Dendritic cell treated with granulocyte-macrophage colony-stimulating factor and Interleukin-4, amounts not matched to agents 40 ng/mL and 50 ng/mL, for 4 days (primary cell): ENCODE data around the gene FARP1.

ENCODE experiments used
- H3K27ac Mint-ChIP-seq: one replicate; pipeline ENCODE4 v1.8.0; 2022; ENCODE audit warnings: mild to moderate bottlenecking, mixed read lengths
- H3K27me3 Mint-ChIP-seq: one replicate; pipeline ENCODE4 v1.8.0; 2022; ENCODE audit warnings: mild to moderate bottlenecking, mixed read lengths
- H3K36me3 Mint-ChIP-seq: one replicate; pipeline ENCODE4 v1.8.0; 2022; ENCODE audit warnings: low read depth, mixed read lengths
- H3K4me1 Mint-ChIP-seq: one replicate; pipeline ENCODE4 v1.8.0; 2022; ENCODE audit warnings: low read depth, mixed read lengths
- H3K4me3 Mint-ChIP-seq: one replicate; pipeline ENCODE4 v1.8.0; 2022; ENCODE audit warnings: mild to moderate bottlenecking, moderate library complexity, mixed read lengths
- H3K9me3 Mint-ChIP-seq: one replicate; pipeline ENCODE4 v1.8.0; 2022; ENCODE audit warnings: mixed read lengths
- intact Hi-C: fragments of 100-400 bp; cut with micrococcal nuclease; formaldehyde crosslinking; loops from one replicate; pipeline ENCODE4 v1.15.0; 2022

FARP1 gene

DNA sequence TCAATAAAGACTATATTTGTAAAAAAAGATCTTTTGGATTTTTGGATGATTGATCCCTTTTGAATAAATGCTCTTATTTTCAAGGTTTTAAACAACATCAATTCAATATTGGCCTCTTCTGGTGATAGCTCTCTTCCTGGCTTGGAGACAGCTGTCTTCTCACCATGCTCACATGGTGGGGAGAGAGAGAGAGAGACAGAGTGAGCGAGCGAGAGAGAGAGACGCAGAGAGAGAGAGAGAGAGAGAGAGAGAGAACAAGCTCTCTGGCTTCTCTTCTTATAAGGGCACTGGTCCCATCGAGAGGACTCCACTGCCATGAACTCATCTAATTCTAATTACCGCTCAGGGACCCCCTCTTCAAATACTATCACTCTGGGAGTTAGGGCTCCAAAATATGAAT lies 32.1 kb upstream of the FARP1 start:
- intact Hi-C loops = no loop called here
- Mint-ChIP-seq H3K27ac (no peak overlapping the region), H3K9me3 (no peaks in the 10 kb centered on the region), H3K4me1 (no peaks in the 10 kb centered on the region), H3K36me3 (no peaks in the 10 kb centered on the region), H3K4me3 (no peak overlapping the region), H3K27me3 (no peaks in the 10 kb centered on the region)

DNA sequence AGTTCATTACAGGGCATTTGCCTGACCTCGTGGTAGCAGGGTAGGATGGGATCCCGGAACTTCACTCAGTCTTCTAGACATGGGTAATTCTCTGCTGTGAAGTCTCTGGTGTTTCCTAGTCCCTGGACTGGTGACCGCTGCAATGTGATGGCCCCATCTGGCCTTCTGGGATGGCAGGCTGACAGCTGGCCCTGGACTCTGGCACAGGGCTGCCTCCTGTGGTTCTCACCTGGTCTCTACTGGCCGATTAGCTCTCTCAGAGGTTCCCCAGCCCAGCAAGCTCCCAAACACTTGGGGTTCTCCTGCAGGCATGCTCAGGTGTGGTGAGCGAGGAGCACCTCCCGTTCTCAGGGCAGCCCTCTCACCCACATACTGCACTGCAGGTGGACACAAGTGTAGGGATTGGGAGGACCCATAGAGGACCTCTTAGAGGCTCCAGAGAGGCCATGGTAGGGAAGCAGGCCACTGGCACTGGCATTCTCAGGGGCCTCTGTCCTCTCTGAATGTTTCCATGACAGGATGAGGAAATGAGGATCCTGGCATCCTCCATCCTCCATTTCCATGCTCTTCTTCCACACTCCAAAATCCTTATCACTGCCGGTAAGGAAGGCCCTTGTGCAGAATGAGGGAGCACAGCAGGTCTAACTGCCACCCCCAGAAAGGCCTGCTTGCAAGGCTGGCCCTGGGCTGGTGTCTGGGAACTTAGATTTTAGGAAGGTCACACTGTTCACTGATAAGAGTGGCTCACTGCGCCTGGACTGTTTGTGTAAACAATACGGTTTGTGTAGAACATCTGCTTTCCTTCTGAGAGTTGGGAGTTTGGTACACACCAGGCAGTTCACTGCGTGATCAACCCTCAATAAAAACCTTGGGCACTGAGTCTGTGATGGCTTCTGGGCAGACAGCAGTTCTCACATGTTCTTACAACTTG lies 31.5 kb upstream of the FARP1 start:
- H3K4me1 Mint-ChIP-seq = no peaks in the 10 kb centered on the region
- no peaks in the 10 kb centered on the region for H3K27me3 Mint-ChIP-seq
- no peak overlapping the region for H3K4me3 Mint-ChIP-seq
- intact Hi-C loops = no loop called here
- no peaks in the 10 kb centered on the region for H3K9me3 Mint-ChIP-seq
- no peak overlapping the region for H3K27ac Mint-ChIP-seq
- H3K36me3 Mint-ChIP-seq = no peaks in the 10 kb centered on the region

GRCh38 chr13:98112456-98112855 lies 30.4 kb upstream of the FARP1 start:
- intact Hi-C loops = no loop called here
- no peak overlapping the region for H3K27ac Mint-ChIP-seq
- no peaks in the 10 kb centered on the region for H3K27me3 Mint-ChIP-seq
- no peaks in the 10 kb centered on the region for H3K36me3 Mint-ChIP-seq
- no peaks in the 10 kb centered on the region for H3K9me3 Mint-ChIP-seq
- H3K4me1 Mint-ChIP-seq = no peaks in the 10 kb centered on the region
- no peak overlapping the region for H3K4me3 Mint-ChIP-seq

- no peak overlapping the region for H3K4me3 Mint-ChIP-seq
- no peaks in the 10 kb centered on the region for H3K4me1 Mint-ChIP-seq
- H3K9me3 Mint-ChIP-seq = peaks cover 12% of the 10 kb centered on the region
- H3K27me3 Mint-ChIP-seq = no peaks in the 10 kb centered on the region
- no peak overlapping the region for H3K27ac Mint-ChIP-seq
- H3K36me3 Mint-ChIP-seq = no peaks in the 10 kb centered on the region
- intact Hi-C loops = no loop called here
These were observed 24.0 kb upstream of the FARP1 start for GRCh38 chr13:98118865-98119264.

DNA sequence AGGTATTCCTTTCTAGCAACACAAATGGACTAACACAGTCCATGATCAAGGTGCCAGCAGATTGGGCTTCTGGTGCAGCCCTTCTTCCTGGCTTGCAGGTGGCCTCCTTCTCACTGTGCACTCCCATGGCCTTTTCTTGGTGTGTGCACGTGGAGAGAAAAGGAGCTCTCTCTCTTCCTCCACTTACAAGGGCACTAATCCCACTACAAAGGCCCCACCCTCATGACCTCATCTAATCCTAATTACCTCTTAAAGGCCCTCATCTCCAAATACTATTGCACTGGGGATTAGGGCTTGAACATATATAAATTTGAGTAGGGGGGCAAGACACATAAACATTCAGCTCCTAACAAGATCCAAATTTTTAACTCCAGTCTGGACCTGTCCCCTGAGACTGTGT lies 19.7 kb upstream of the FARP1 start:
- H3K4me3 Mint-ChIP-seq = no peak overlapping the region
- H3K9me3 Mint-ChIP-seq = peaks cover 24% of the 10 kb centered on the region
- no peaks in the 10 kb centered on the region for H3K4me1 Mint-ChIP-seq
- no peaks in the 10 kb centered on the region for H3K27me3 Mint-ChIP-seq
- intact Hi-C loops = no loop called here
- H3K36me3 Mint-ChIP-seq = no peaks in the 10 kb centered on the region
- H3K27ac Mint-ChIP-seq = no peak overlapping the region

GRCh38 chr13:98129059-98129746 lies 13.7 kb upstream of the FARP1 start:
- H3K4me3 Mint-ChIP-seq = no peak overlapping the region
- no peaks in the 10 kb centered on the region for H3K36me3 Mint-ChIP-seq
- intact Hi-C loops = no loop called here
- no peak overlapping the region for H3K27ac Mint-ChIP-seq
- H3K9me3 Mint-ChIP-seq = peaks cover 16% of the 10 kb centered on the region
- H3K4me1 Mint-ChIP-seq = no peaks in the 10 kb centered on the region
- H3K27me3 Mint-ChIP-seq = peaks cover 3% of the 10 kb centered on the region

DNA sequence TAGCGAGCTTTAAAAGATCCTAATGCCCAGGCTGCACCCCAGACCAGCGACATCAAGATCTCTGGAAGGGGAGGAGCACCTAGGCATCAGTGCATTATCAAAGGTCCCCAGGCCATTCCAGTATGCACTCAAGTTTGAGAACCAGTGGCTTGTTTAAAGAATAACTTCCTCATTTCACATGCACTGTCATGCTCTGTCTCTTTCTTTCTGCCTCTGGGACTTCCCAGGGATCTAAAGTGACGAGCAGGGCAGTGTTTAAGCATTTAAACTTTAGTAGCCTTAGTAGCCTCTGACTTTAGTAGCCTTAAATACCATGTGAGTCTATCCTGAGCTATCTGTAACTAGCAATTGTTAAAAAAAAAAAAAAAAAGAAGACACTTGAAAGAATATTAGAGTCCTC lies 8.9 kb upstream of the FARP1 start:
- H3K4me1 Mint-ChIP-seq = no peaks in the 10 kb centered on the region
- intact Hi-C loops = no loop called here
- H3K9me3 Mint-ChIP-seq = peaks cover under 1% of the 10 kb centered on the region
- H3K4me3 Mint-ChIP-seq = no peak overlapping the region
- H3K27me3 Mint-ChIP-seq = peaks cover 18% of the 10 kb centered on the region
- no peaks in the 10 kb centered on the region for H3K36me3 Mint-ChIP-seq
- H3K27ac Mint-ChIP-seq = no peak overlapping the region

- no peaks in the 10 kb centered on the region for H3K4me1 Mint-ChIP-seq
- H3K27me3 Mint-ChIP-seq = peaks cover 21% of the 10 kb centered on the region
- intact Hi-C loops = no loop called here
- H3K9me3 Mint-ChIP-seq = no peaks in the 10 kb centered on the region
- no peak overlapping the region for H3K4me3 Mint-ChIP-seq
- H3K36me3 Mint-ChIP-seq = no peaks in the 10 kb centered on the region
- H3K27ac Mint-ChIP-seq = no peak overlapping the region
These were observed 8.0 kb upstream of the FARP1 start for GRCh38 chr13:98134901-98135300.

DNA sequence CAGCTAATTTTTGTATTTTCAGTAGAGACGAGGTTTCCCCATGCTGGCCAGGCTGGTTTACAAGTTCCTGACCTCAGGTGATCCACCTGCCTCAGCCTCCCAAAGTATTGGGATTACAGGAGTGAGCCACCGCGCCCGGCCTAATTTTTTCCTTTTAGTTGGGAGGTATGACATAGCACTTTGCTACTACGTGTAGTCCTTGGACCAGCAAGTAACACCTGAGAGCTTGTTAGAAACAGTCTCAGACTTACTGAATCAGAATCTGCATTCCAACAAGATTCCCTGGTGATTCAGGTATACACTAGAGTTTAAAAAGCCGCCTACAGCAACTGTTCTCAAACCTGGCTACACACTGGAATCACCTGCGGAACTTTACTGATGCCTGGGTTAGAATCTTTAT lies 1.8 kb upstream of the FARP1 start:
- Mint-ChIP-seq H3K4me1 (peaks cover 11% of the 10 kb centered on the region), H3K4me3 (no peak overlapping the region), H3K9me3 (no peaks in the 10 kb centered on the region), H3K27me3 (peaks cover 67% of the 10 kb centered on the region), H3K36me3 (no peaks in the 10 kb centered on the region), H3K27ac (no peak overlapping the region)
- intact Hi-C loops = no loop called here

- Mint-ChIP-seq H3K4me3 (peak overlapping the region; percentile 70), H3K36me3 (no peaks in the 10 kb centered on the region), H3K27ac (no peak overlapping the region), H3K27me3 (peaks cover 69% of the 10 kb centered on the region), H3K9me3 (no peaks in the 10 kb centered on the region), H3K4me1 (peaks cover 11% of the 10 kb centered on the region)
- intact Hi-C loops = no loop called here
These were observed 1.1 kb upstream of the FARP1 start for GRCh38 chr13:98141509-98142379.

GRCh38 chr13:98143157-98143553 lies 261 bp downstream of the FARP1 start:
- Mint-ChIP-seq H3K4me3 (no peak overlapping the region), H3K9me3 (no peaks in the 10 kb centered on the region), H3K27me3 (peaks cover 74% of the 10 kb centered on the region), H3K4me1 (peaks cover 11% of the 10 kb centered on the region), H3K36me3 (no peaks in the 10 kb centered on the region), H3K27ac (no peak overlapping the region)
- intact Hi-C loops = no loop called here

DNA sequence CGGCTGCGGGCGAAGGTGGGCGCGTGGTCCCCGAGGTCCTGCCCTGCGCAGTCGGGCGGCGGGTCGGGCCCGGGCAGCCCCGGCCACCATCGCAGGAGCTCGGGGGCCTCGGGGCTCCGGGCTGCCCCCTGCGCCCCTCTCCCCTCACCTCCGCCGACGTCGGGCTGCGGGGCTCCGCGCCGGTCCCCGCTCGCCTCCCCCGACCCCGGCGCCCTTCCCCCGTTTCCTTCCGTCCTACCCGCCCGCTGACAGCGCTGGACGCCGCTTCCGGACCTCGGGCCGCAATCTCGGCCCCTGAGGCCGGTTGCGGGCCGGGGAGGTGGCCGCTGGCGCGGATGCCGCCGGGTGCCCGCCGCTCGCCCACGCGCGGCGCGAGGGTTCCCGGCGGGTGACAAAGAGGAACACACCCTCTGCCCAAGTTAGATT lies 720 bp downstream of the FARP1 start:
- peak overlapping the region; percentile 62 for H3K4me3 Mint-ChIP-seq
- H3K9me3 Mint-ChIP-seq = no peaks in the 10 kb centered on the region
- intact Hi-C loops = no loop called here
- peaks cover 11% of the 10 kb centered on the region for H3K4me1 Mint-ChIP-seq
- no peaks in the 10 kb centered on the region for H3K36me3 Mint-ChIP-seq
- H3K27me3 Mint-ChIP-seq = peaks cover 74% of the 10 kb centered on the region
- no peak overlapping the region for H3K27ac Mint-ChIP-seq

DNA sequence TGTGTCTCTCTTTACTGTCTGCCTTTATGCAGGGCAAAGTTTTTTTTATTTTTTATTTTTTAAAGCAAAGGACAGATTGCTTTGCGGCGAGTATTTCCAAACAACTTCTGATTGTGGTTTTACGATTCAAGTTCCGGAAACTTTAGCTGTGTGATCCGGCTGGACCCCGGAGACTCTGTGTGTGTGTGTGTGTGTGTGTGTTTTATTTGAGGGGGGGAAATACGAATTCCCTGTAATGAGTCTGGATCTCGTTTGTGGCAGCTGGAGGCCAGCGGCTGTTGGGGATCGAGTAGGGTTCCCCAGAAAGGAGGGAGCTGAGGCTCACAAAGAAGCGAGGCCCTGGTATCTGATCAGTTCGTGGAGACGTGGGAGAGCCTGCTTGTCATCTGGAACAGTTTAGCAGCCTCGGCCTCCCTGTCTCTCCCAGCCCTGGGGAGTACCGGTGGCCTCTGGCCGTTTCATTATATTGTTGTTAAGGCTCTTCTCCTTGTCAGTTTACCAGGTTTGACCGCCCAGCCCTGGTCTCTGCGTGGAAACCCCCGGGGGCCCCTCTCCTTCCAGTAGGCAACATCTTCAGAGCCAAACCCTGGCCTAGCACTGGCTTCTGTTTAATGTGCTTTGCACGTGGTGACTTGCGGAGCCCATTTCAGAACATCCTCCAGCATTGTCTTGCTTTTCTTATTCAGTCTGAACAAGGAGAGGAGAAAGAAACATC lies 1.3 kb downstream of the FARP1 start:
- H3K4me1 Mint-ChIP-seq = peaks cover 11% of the 10 kb centered on the region
- intact Hi-C loops = no loop called here

More for the DNA sequence above, 1.3 kb downstream of the FARP1 start:
- Mint-ChIP-seq H3K27me3 (peaks cover 77% of the 10 kb centered on the region), H3K27ac (no peak overlapping the region), H3K9me3 (no peaks in the 10 kb centered on the region), H3K4me3 (peak overlapping the region; percentile 62), H3K36me3 (no peaks in the 10 kb centered on the region)
